ENCODE measurements around the gene ALOX5AP. TPM values are rescaled to one million over a fixed set of nuclear protein-coding genes. Genes with fewer than 3 reads are reported as not detected.

Gene ALOX5AP
- total and polyA plus RNA-seq, 4 experiments from 2014 or later = 53.7 to 569 (median 215) TPM

- peaks cover 84% of the 10 kb centered on the region for H3K4me1 ChIP-seq (ENCODE audit: insufficient read depth, low read length)
- Mint-ChIP-seq H3K27me3 (no peaks in the 10 kb centered on the region), H3K36me3 (peaks cover 2 to 17% of the 10 kb centered on the region in 2 donors), H3K4me3 (peak overlapping the region in 7 of 8 donors; percentile 13 to 99 (median 97)), H3K27ac (peak overlapping the region; percentile 81 to 98 (median 95)), H3K4me1 (peaks cover 57 to 90% (median 77%) of the 10 kb centered on the region in 4 donors), H3K9me3 (peaks cover 0 to 2% (median 0%) of the 10 kb centered on the region in 8 donors)
- H3K27ac ChIP-seq (ENCODE audit: low read depth, low read length) = peak overlapping the region; percentile 47
- no peak for DNase-seq
- intact Hi-C loops (cut with micrococcal nuclease) = no loop called here
- no peaks in the 10 kb centered on the region for H3K9me3 ChIP-seq (ENCODE audit: control insufficient read depth in 1 of 2, low read length in 2 of 2)
- H3K4me3 ChIP-seq (ENCODE audit: low read length in 2 of 2) = no peak overlapping the region
- ChIA-PET POLR2A (ENCODE audit: partially characterized antibody) (interaction anchor here (0.8 to 3.6 kb wide), 5 partner anchors 14 to 889 kb away, joined by 3 to 34 read pairs (median 4); partner anchors contain the start of genes UBL3 and USPL1), CTCF (ENCODE audit: partially characterized antibody) (interaction anchor here (1.0 to 2.1 kb wide), 8 partner anchors 26 to 123 kb away, joined by 3 to 6 read pairs (median 4); no protein-coding TSS in a partner anchor)
- H3K27me3 ChIP-seq (ENCODE audit: insufficient read depth, low read length) = no peaks in the 10 kb centered on the region
- no peaks in the 10 kb centered on the region for H3K36me3 ChIP-seq (ENCODE audit: insufficient read depth, low read length)
Observed at GRCh38 chr13:30739237-30739528, 3.8 kb downstream of the ALOX5AP start.

- H3K27ac Mint-ChIP-seq = peak overlapping the region; percentile 81 to 96 (median 91)
- Histone ChIP-seq H3K4me3 (ENCODE audit: low read length in 2 of 2) (peak overlapping the region; percentile 2 to 46), H3K27me3 (ENCODE audit: insufficient read depth, low read length) (no peaks in the 10 kb centered on the region), H3K9me3 (ENCODE audit: control insufficient read depth in 1 of 2, low read length in 2 of 2) (no peaks in the 10 kb centered on the region), H3K27ac (ENCODE audit: low read depth, low read length) (peak overlapping the region; percentile 47), H3K36me3 (ENCODE audit: insufficient read depth, low read length) (peaks cover 5% of the 10 kb centered on the region), H3K4me1 (ENCODE audit: insufficient read depth, low read length) (peaks cover 84% of the 10 kb centered on the region)
- ChIA-PET CTCF (ENCODE audit: partially characterized antibody) (interaction anchor here (0.6 to 2.1 kb wide), 12 partner anchors 25 to 124 kb away, joined by 3 to 6 read pairs (median 4); no protein-coding TSS in a partner anchor), POLR2A (ENCODE audit: partially characterized antibody) (interaction anchor here (0.6 to 3.6 kb wide), 10 partner anchors 13 to 804 kb away, joined by 3 to 34 read pairs (median 4); partner anchors contain the start of genes HMGB1 and USPL1)
- DNase-seq = peak; percentile 63 to 86 (median 69)
- H3K27me3 Mint-ChIP-seq = no peaks in the 10 kb centered on the region
- H3K36me3 Mint-ChIP-seq = peaks cover 10 to 24% of the 10 kb centered on the region in 2 donors
- H3K9me3 Mint-ChIP-seq = peaks cover 0 to 2% (median 0%) of the 10 kb centered on the region in 8 donors
- peaks cover 60 to 90% (median 76%) of the 10 kb centered on the region in 4 donors for H3K4me1 Mint-ChIP-seq
- intact Hi-C loops (cut with micrococcal nuclease) = loop anchor here (1.0 to 5.0 kb wide), 8 partner anchors 38 to 422 kb away; partner anchors contain the start of genes HMGB1 and USPL1
- H3K4me3 Mint-ChIP-seq = peak overlapping the region; percentile 80 to 98 (median 86)
Observed at GRCh38 chr13:30739761-30740642, 4.7 kb downstream of the ALOX5AP start.

GRCh38 chr13:30742901-30743300, 7.6 kb downstream of the ALOX5AP start:
- Histone ChIP-seq H3K27me3 (ENCODE audit: insufficient read depth, low read length) (no peaks in the 10 kb centered on the region), H3K4me3 (ENCODE audit: low read length in 2 of 2) (no peak overlapping the region), H3K36me3 (ENCODE audit: insufficient read depth, low read length) (peaks cover 28% of the 10 kb centered on the region), H3K4me1 (ENCODE audit: insufficient read depth, low read length) (peaks cover 77% of the 10 kb centered on the region), H3K9me3 (ENCODE audit: control insufficient read depth in 1 of 2, low read length in 2 of 2) (no peaks in the 10 kb centered on the region), H3K27ac (ENCODE audit: low read depth, low read length) (no peak overlapping the region)
- intact Hi-C loops (cut with micrococcal nuclease) = loop anchor here (5.0 kb wide), 3 partner anchors 41 to 371 kb away; no protein-coding TSS in a partner anchor
- H3K27me3 Mint-ChIP-seq = no peaks in the 10 kb centered on the region
- POLR2A ChIA-PET (ENCODE audit: partially characterized antibody) = interaction anchor here (3.5 kb wide), 1 partner anchor 8 kb away, joined by 19 read pairs; the partner anchor contains the start of gene ALOX5AP
- no peak for DNase-seq
- peak overlapping the region; percentile 83 to 95 (median 88) for H3K27ac Mint-ChIP-seq
- H3K36me3 Mint-ChIP-seq = peaks cover 29 to 39% of the 10 kb centered on the region in 2 donors
- peaks cover 0 to 5% (median 0%) of the 10 kb centered on the region in 8 donors for H3K9me3 Mint-ChIP-seq
- CTCF ChIA-PET (ENCODE audit: partially characterized antibody) = no interaction called here
- H3K4me1 Mint-ChIP-seq = peaks cover 54 to 78% (median 68%) of the 10 kb centered on the region in 4 donors
- H3K4me3 Mint-ChIP-seq = peak overlapping the region in 4 of 8 donors; percentile 40 to 60 (median 53)

- no peaks in the 10 kb centered on the region for H3K9me3 ChIP-seq (ENCODE audit: control insufficient read depth in 1 of 2, low read length in 2 of 2)
- H3K27me3 ChIP-seq (ENCODE audit: insufficient read depth, low read length) = no peaks in the 10 kb centered on the region
- Mint-ChIP-seq H3K9me3 (peaks cover 0 to 5% (median 0%) of the 10 kb centered on the region in 8 donors), H3K4me1 (peaks cover 49 to 72% (median 62%) of the 10 kb centered on the region in 4 donors), H3K36me3 (peaks cover 30 to 41% of the 10 kb centered on the region in 2 donors), H3K4me3 (peak overlapping the region; percentile 26 to 73 (median 54)), H3K27ac (peak overlapping the region; percentile 83 to 95 (median 88)), H3K27me3 (no peaks in the 10 kb centered on the region)
- peak overlapping the region; percentile 6 for H3K27ac ChIP-seq (ENCODE audit: low read depth, low read length)
- H3K36me3 ChIP-seq (ENCODE audit: insufficient read depth, low read length) = peaks cover 31% of the 10 kb centered on the region
- intact Hi-C loops (cut with micrococcal nuclease) = loop anchor here (1.0 to 5.0 kb wide), 6 partner anchors 8 to 371 kb away; partner anchors contain the start of genes ALOX5AP and USPL1
- H3K4me1 ChIP-seq (ENCODE audit: insufficient read depth, low read length) = peaks cover 72% of the 10 kb centered on the region
- CTCF ChIA-PET (ENCODE audit: partially characterized antibody) = interaction anchor here (1.5 kb wide), 1 partner anchor 9 kb away, joined by 3 read pairs; no protein-coding TSS in a partner anchor
- DNase-seq = no peak
- H3K4me3 ChIP-seq (ENCODE audit: low read length in 2 of 2) = peak overlapping the region in 1 of 2 donors; percentile 16
- POLR2A ChIA-PET (ENCODE audit: partially characterized antibody) = interaction anchor here (0.7 to 3.5 kb wide), 11 partner anchors 9 to 371 kb away, joined by 3 to 19 read pairs (median 3); partner anchors contain the start of genes ALOX5AP, HMGB1, UBE2L5 and USPL1
Observed at GRCh38 chr13:30743319-30744055, 8.1 kb downstream of the ALOX5AP start.

- intact Hi-C loops (cut with micrococcal nuclease) = loop anchor here (1.0 to 5.0 kb wide), 6 partner anchors 9 to 372 kb away; partner anchors contain the start of genes ALOX5AP and USPL1
- POLR2A ChIA-PET (ENCODE audit: partially characterized antibody) = interaction anchor here (0.7 to 3.5 kb wide), 10 partner anchors 9 to 372 kb away, joined by 3 to 19 read pairs (median 3); partner anchors contain the start of genes ALOX5AP, UBE2L5 and USPL1
- DNase-seq = peak; percentile 88 to 97 (median 92)
- CTCF ChIA-PET (ENCODE audit: partially characterized antibody) = interaction anchor here (1.4 to 1.5 kb wide), 2 partner anchors 9 to 10 kb away, joined by 3 read pairs; no protein-coding TSS in a partner anchor
- H3K27ac Mint-ChIP-seq = peak overlapping the region; percentile 83 to 95 (median 88)
- Histone ChIP-seq H3K27me3 (ENCODE audit: insufficient read depth, low read length) (no peaks in the 10 kb centered on the region), H3K27ac (ENCODE audit: low read depth, low read length) (peak overlapping the region; percentile 48), H3K9me3 (ENCODE audit: control insufficient read depth in 1 of 2, low read length in 2 of 2) (no peaks in the 10 kb centered on the region), H3K4me3 (ENCODE audit: low read length in 2 of 2) (peak overlapping the region in 1 of 2 donors; percentile 16), H3K4me1 (ENCODE audit: insufficient read depth, low read length) (peaks cover 65% of the 10 kb centered on the region), H3K36me3 (ENCODE audit: insufficient read depth, low read length) (peaks cover 37% of the 10 kb centered on the region)
- H3K9me3 Mint-ChIP-seq = peaks cover 0 to 5% (median 0%) of the 10 kb centered on the region in 8 donors
- peak overlapping the region in 7 of 8 donors; percentile 46 to 73 (median 54) for H3K4me3 Mint-ChIP-seq
- peaks cover 44 to 68% (median 57%) of the 10 kb centered on the region in 4 donors for H3K4me1 Mint-ChIP-seq
- H3K27me3 Mint-ChIP-seq = no peaks in the 10 kb centered on the region
- peaks cover 37 to 47% of the 10 kb centered on the region in 2 donors for H3K36me3 Mint-ChIP-seq
Observed at GRCh38 chr13:30744056-30744680, 8.8 kb downstream of the ALOX5AP start.

GRCh38 chr13:30744681-30745077, 9.3 kb downstream of the ALOX5AP start:
- Mint-ChIP-seq H3K4me1 (peaks cover 42 to 64% (median 52%) of the 10 kb centered on the region in 4 donors), H3K27me3 (no peaks in the 10 kb centered on the region), H3K27ac (peak overlapping the region; percentile 83 to 95 (median 88)), H3K4me3 (peak overlapping the region in 6 of 8 donors; percentile 52 to 73 (median 56)), H3K9me3 (peaks cover 0 to 5% (median 0%) of the 10 kb centered on the region in 8 donors), H3K36me3 (peaks cover 42 to 50% of the 10 kb centered on the region in 2 donors)
- no peak overlapping the region for H3K4me3 ChIP-seq (ENCODE audit: low read length in 2 of 2)
- peaks cover 41% of the 10 kb centered on the region for H3K36me3 ChIP-seq (ENCODE audit: insufficient read depth, low read length)
- no peak for DNase-seq
- CTCF ChIA-PET (ENCODE audit: partially characterized antibody) = interaction anchor here (1.4 to 1.5 kb wide), 2 partner anchors 9 to 10 kb away, joined by 3 read pairs; no protein-coding TSS in a partner anchor
- peaks cover 60% of the 10 kb centered on the region for H3K4me1 ChIP-seq (ENCODE audit: insufficient read depth, low read length)
- intact Hi-C loops (cut with micrococcal nuclease) = loop anchor here (1.0 to 5.0 kb wide), 6 partner anchors 9 to 372 kb away; partner anchors contain the start of genes ALOX5AP and USPL1
- no peaks in the 10 kb centered on the region for H3K27me3 ChIP-seq (ENCODE audit: insufficient read depth, low read length)
- no peaks in the 10 kb centered on the region for H3K9me3 ChIP-seq (ENCODE audit: control insufficient read depth in 1 of 2, low read length in 2 of 2)
- POLR2A ChIA-PET (ENCODE audit: partially characterized antibody) = interaction anchor here (0.9 to 3.5 kb wide), 6 partner anchors 10 to 372 kb away, joined by 3 to 19 read pairs (median 4); partner anchors contain the start of genes ALOX5AP and USPL1
- peak overlapping the region; percentile 48 for H3K27ac ChIP-seq (ENCODE audit: low read depth, low read length)
